Immature natural killer cell (primary cell): Measurements from ENCODE around the gene FOXK1. TPM values are rescaled to one million over a fixed set of nuclear protein-coding genes. Genes with fewer than 3 reads are reported as not detected.

Experiments used
- polyA plus RNA-seq, 3 donors: library from polyadenylated mRNA; unstranded; fragments of 300-500 nt; fragmentation: Illumina TruSeq; gene quantifications; one replicate each; pipeline ENCODE4 v1.2.3, GENCODE V29; 2021

Gene FOXK1
- polyA plus RNA-seq, 3 donors from 2014 or later = 1.1 to 3.4 (median 1.5) TPM

Other genes with a start within 250 kb of the FOXK1 start
- 10 to 100 TPM; 36.7 to 64.2 (median 50.6) TPM for gene AP5Z1, start 93.3 kb downstream of the FOXK1 start, polyA plus RNA-seq
- gene PAPOLB, start 179.7 kb downstream of the FOXK1 start, polyA plus RNA-seq = under 1 TPM in 1 of 3 donors, not detected in 2; 0.21 TPM
- not detected for gene RADIL, start 201.4 kb downstream of the FOXK1 start, polyA plus RNA-seq